Right lobe of liver (tissue), 4 donors: ENCODE results near the gene NRL.
A peak's percentile ranks its signal among the peaks of the same experiment; 100 is the strongest.

Experiments
- POLR2A ChIP-seq: fragments of 450-650 bp; IDR thresholded peaks from one replicate; pipeline ENCODE4 v1.6.1; 2017; ENCODE audit warnings: antibody characterized with exemption, mild to moderate bottlenecking
- TF ChIP-seq, protein P1 (sequence below), 4 donors: fragments of 200-600 bp in 3 of 4; fragments of 450-650 bp in 1 of 4; IDR thresholded peaks; one replicate each; pipeline versions ENCODE4 v1.5.1 to v1.8.0; 2016 to 2022; ENCODE audit warnings: antibody characterized with exemption in 4 of 4, mild to moderate bottlenecking in 2 of 4
- donor health status: DM: no; HTN: no; CAD: no.
- donor health status: DM: no; HTN: no; CAD: no.
- donor health status: DM: no; HTN: yes; CAD: no.

DNA sequence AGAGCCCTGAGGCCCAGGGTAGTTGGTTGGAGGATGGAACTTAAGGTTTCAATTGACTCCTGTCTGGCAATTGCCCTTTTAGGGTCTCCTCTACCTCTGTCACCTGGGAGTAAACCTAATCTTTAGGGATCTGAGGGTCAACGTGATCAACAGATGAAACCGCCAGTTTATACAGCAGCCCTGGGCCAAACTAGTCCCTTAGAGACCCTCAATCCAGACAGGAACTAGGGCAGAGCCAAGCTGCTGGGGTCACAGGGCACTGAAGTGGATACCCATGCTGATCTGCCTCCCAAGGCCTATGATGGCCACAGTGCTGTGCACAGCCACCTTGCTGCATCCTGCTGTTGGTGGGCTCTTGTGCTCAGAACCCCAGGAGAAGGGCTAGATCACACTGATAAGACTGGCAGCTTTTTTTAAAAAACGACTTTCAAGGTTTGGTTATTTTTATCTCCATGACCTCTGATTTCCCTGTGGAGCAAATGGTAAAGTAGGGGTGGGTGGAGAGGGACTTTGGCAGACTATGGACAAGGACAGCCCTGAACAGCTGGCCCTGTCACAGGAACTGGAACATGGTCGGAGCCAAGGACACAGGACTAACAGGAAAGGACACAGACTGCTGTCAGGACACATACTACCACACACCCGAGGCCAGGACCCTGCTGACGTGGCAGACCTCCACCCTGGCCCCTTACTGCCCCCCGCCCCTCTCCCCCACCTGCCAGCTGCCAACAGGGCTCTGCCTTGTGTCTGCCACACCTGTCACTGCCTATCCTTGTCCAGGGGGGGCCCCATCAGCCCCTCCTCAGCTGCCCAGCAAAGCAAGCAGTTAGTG is 16.2 kb upstream of the NRL start:
- peak; percentile 30 for TF ChIP-seq POLR2A
- TF ChIP-seq, protein P1, sequence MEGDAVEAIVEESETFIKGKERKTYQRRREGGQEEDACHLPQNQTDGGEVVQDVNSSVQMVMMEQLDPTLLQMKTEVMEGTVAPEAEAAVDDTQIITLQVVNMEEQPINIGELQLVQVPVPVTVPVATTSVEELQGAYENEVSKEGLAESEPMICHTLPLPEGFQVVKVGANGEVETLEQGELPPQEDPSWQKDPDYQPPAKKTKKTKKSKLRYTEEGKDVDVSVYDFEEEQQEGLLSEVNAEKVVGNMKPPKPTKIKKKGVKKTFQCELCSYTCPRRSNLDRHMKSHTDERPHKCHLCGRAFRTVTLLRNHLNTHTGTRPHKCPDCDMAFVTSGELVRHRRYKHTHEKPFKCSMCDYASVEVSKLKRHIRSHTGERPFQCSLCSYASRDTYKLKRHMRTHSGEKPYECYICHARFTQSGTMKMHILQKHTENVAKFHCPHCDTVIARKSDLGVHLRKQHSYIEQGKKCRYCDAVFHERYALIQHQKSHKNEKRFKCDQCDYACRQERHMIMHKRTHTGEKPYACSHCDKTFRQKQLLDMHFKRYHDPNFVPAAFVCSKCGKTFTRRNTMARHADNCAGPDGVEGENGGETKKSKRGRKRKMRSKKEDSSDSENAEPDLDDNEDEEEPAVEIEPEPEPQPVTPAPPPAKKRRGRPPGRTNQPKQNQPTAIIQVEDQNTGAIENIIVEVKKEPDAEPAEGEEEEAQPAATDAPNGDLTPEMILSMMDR (IDR thresholded peaks at IDR 0.05), result no peak
